ENCODE results near the gene CCBE1. TPM values are rescaled to one million over a fixed set of nuclear protein-coding genes. Genes with fewer than 3 reads are reported as not detected.

The CCBE1 gene
- total RNA-seq, 2 donors from 2014 or later: 1.6 to 1.8 TPM

GRCh38 chr18:59721211-59721610, 24.0 kb upstream of the CCBE1 start:
- no peaks in the 10 kb centered on the region for H3K36me3 ChIP-seq
- no peak overlapping the region for H3K27ac ChIP-seq

GRCh38 chr18:59719544-59720181, 22.4 kb upstream of the CCBE1 start:
- no peak for DNase-seq (ENCODE audit: low spot score)

More at GRCh38 chr18:59721211-59721610, 24.0 kb upstream of the CCBE1 start:
- ATAC-seq (ENCODE audit: insufficient number of reproducible peaks, low FRiP score, low read depth): no peak
- no peak for DNase-seq (ENCODE audit: low spot score)
- Histone ChIP-seq H3K4me3 (no peak overlapping the region), H3K9me3 (no peaks in the 10 kb centered on the region), H3K4me1 (ENCODE audit: control insufficient read depth in 1 of 2, low read depth in 2 of 2) (no peaks in the 10 kb centered on the region), H3K27me3 (replicated peaks; ENCODE audit: insufficient read depth) (no peaks in the 10 kb centered on the region)
- TF ChIP-seq CTCF (IDR thresholded peaks at IDR 0.05): no peak

GRCh38 chr18:59718464-59719157, 21.4 kb upstream of the CCBE1 start:
- Histone ChIP-seq H3K36me3 (no peaks in the 10 kb centered on the region), H3K4me1 (ENCODE audit: control insufficient read depth in 1 of 2, low read depth in 2 of 2) (peaks cover 0 to 7% of the 10 kb centered on the region in 2 donors), H3K9me3 (no peaks in the 10 kb centered on the region), H3K4me3 (no peak overlapping the region), H3K27me3 (replicated peaks; ENCODE audit: insufficient read depth) (no peaks in the 10 kb centered on the region), H3K27ac (peak overlapping the region in 1 of 2 donors; percentile 46)
- no peak for DNase-seq (ENCODE audit: low spot score)
- ATAC-seq (ENCODE audit: insufficient number of reproducible peaks, low FRiP score, low read depth): no peak
- TF ChIP-seq CTCF (IDR thresholded peaks at IDR 0.05): no peak

More at GRCh38 chr18:59719544-59720181, 22.4 kb upstream of the CCBE1 start:
- ATAC-seq (ENCODE audit: insufficient number of reproducible peaks, low FRiP score, low read depth): peak; percentile 46
- Histone ChIP-seq H3K4me3 (no peak overlapping the region), H3K27ac (peak overlapping the region in 1 of 2 donors; percentile 46), H3K36me3 (no peaks in the 10 kb centered on the region), H3K9me3 (no peaks in the 10 kb centered on the region), H3K27me3 (replicated peaks; ENCODE audit: insufficient read depth) (no peaks in the 10 kb centered on the region), H3K4me1 (ENCODE audit: control insufficient read depth in 1 of 2, low read depth in 2 of 2) (peaks cover 0 to 7% of the 10 kb centered on the region in 2 donors)
- TF ChIP-seq CTCF (IDR thresholded peaks at IDR 0.05): no peak

- no peak overlapping the region for H3K27ac ChIP-seq
- H3K4me3 ChIP-seq: no peak overlapping the region
- no peaks in the 10 kb centered on the region for H3K27me3 ChIP-seq (replicated peaks; ENCODE audit: insufficient read depth)
- H3K4me1 ChIP-seq (ENCODE audit: control insufficient read depth in 1 of 2, low read depth in 2 of 2): peaks cover 0 to 7% of the 10 kb centered on the region in 2 donors
- no peak for TF ChIP-seq CTCF (IDR thresholded peaks at IDR 0.05)
- no peaks in the 10 kb centered on the region for H3K36me3 ChIP-seq
- DNase-seq (ENCODE audit: low spot score): no peak
- no peaks in the 10 kb centered on the region for H3K9me3 ChIP-seq
- no peak for ATAC-seq (ENCODE audit: insufficient number of reproducible peaks, low FRiP score, low read depth)
These were observed 20.9 kb upstream of the CCBE1 start for GRCh38 chr18:59718108-59718463.

- Histone ChIP-seq H3K27me3 (replicated peaks; ENCODE audit: insufficient read depth) (no peaks in the 10 kb centered on the region), H3K9me3 (no peaks in the 10 kb centered on the region), H3K36me3 (no peaks in the 10 kb centered on the region), H3K4me1 (ENCODE audit: control insufficient read depth in 1 of 2, low read depth in 2 of 2) (peaks cover 0 to 7% of the 10 kb centered on the region in 2 donors), H3K27ac (no peak overlapping the region), H3K4me3 (no peak overlapping the region)
- TF ChIP-seq CTCF (IDR thresholded peaks at IDR 0.05): no peak
- DNase-seq (ENCODE audit: low spot score) (no peak), ATAC-seq (ENCODE audit: insufficient number of reproducible peaks, low FRiP score, low read depth) (no peak)
These were observed 20.1 kb upstream of the CCBE1 start for GRCh38 chr18:59717291-59717690.

Measured in thoracic aorta (tissue), 2 donors.